H9 (cell line): ENCODE results near the gene DHODH. TPM values are rescaled to one million over a fixed set of nuclear protein-coding genes. Genes with fewer than 3 reads are reported as not detected.

Source experiments
- DNase-seq: peaks from one replicate; pipeline ENCODE4 v3.0.0-alpha.2; 2017
- H2AFZ ChIP-seq: one replicate; pipeline ENCODE4 v1.6.1; 2013; ENCODE audit warnings: mild to moderate bottlenecking, low read length, control low read depth, moderate library complexity
- H2AK5ac ChIP-seq: 2 replicates; pipeline ENCODE4 v1.6.1; 2013; ENCODE audit warnings: low read length, control low read depth, mixed read lengths; ENCODE audit not compliant: insufficient read length
- H2BK120ac ChIP-seq: one replicate; pipeline ENCODE4 v1.6.1; 2013; ENCODE audit warnings: low read depth, mild to moderate bottlenecking, low read length, control low read depth, inconsistent platforms; ENCODE audit not compliant: poor library complexity, severe bottlenecking
- H2BK12ac ChIP-seq: 2 replicates; pipeline ENCODE4 v1.6.1; 2013; ENCODE audit warnings: low read length, control low read depth, mixed read lengths, low read depth; ENCODE audit not compliant: insufficient read length
- H2BK15ac ChIP-seq: 2 replicates; pipeline ENCODE4 v1.6.1; 2013; ENCODE audit warnings: low read depth, low read length, control low read depth
- H2BK20ac ChIP-seq: one replicate; pipeline ENCODE4 v1.6.1; 2013; ENCODE audit warnings: low read depth, mild to moderate bottlenecking, low read length, control low read depth, inconsistent platforms; ENCODE audit not compliant: poor library complexity, severe bottlenecking
- H2BK5ac ChIP-seq: 2 replicates; pipeline ENCODE4 v1.6.1; 2013; ENCODE audit warnings: low read length, control low read depth, mixed read lengths; ENCODE audit not compliant: insufficient read length
- H3K14ac ChIP-seq: 2 replicates; pipeline ENCODE4 v1.6.1; 2013; ENCODE audit warnings: low read length, control low read depth; ENCODE audit not compliant: insufficient read depth
- H3K18ac ChIP-seq: 2 replicates; pipeline ENCODE4 v1.6.1; 2013; ENCODE audit warnings: low read depth, mild to moderate bottlenecking, mixed read lengths, low read length, control low read depth; ENCODE audit not compliant: insufficient read length
- H3K23ac ChIP-seq: 2 replicates; pipeline ENCODE4 v1.6.1; 2013; ENCODE audit warnings: low read length, control low read depth, mixed read lengths, low read depth; ENCODE audit not compliant: insufficient read length
- H3K23me2 ChIP-seq: 2 replicates; pipeline ENCODE4 v1.6.1; 2013; ENCODE audit warnings: low read depth, mild to moderate bottlenecking, mixed read lengths, low read length, control low read depth; ENCODE audit not compliant: insufficient read length, poor library complexity, severe bottlenecking
- H3K27ac ChIP-seq: 2 replicates; pipeline ENCODE4 v1.5.1; 2013; ENCODE audit warnings: low read length, control low read depth, mixed read lengths, low read depth; ENCODE audit not compliant: insufficient read length
- H3K27me3 ChIP-seq: 2 replicates; pipeline ENCODE4 v1.6.1; 2013; ENCODE audit warnings: low read length, control low read depth, inconsistent platforms; ENCODE audit not compliant: insufficient read depth
- H3K4ac ChIP-seq: 2 replicates; pipeline ENCODE4 v1.6.1; 2013; ENCODE audit warnings: low read depth, mild to moderate bottlenecking, control low read depth, inconsistent platforms, low read length, moderate library complexity
- H3K4me1 ChIP-seq: 2 replicates; pipeline ENCODE4 v1.6.1; 2013; ENCODE audit warnings: low read length, control low read depth, inconsistent platforms; ENCODE audit not compliant: insufficient read depth
- H3K4me2 ChIP-seq: 2 replicates; pipeline ENCODE4 v1.6.1; 2013; ENCODE audit warnings: low read length, control low read depth, mixed read lengths; ENCODE audit not compliant: insufficient read length, insufficient read depth
- H3K56ac ChIP-seq: 2 replicates; pipeline ENCODE4 v1.6.1; 2013; ENCODE audit warnings: low read depth, mild to moderate bottlenecking, mixed read lengths, low read length, control low read depth; ENCODE audit not compliant: insufficient read length
- H3K79me1 ChIP-seq: 2 replicates; pipeline ENCODE4 v1.6.1; 2013; ENCODE audit warnings: low read depth, mild to moderate bottlenecking, moderate library complexity, low read length, control low read depth, inconsistent platforms; ENCODE audit not compliant: insufficient read depth, poor library complexity, severe bottlenecking
- H3K79me2 ChIP-seq: 2 replicates; pipeline ENCODE4 v1.6.1; 2013; ENCODE audit warnings: low read length, control low read depth, inconsistent platforms; ENCODE audit not compliant: insufficient read depth
- H3K9ac ChIP-seq: 2 replicates; pipeline ENCODE4 v1.6.1; 2013; ENCODE audit warnings: low read length, control low read depth, mixed read lengths; ENCODE audit not compliant: insufficient read length; ENCODE audit errors: extremely low read depth
- H3K9me3 ChIP-seq: one replicate; pipeline ENCODE4 v1.6.1; 2013; ENCODE audit warnings: low read depth, low read length, inconsistent platforms; ENCODE audit not compliant: control insufficient read depth
- H3T11ph ChIP-seq: one replicate; pipeline ENCODE4 v1.6.1; 2013; ENCODE audit warnings: mild to moderate bottlenecking, low read length, control low read depth, inconsistent platforms
- H4K20me1 ChIP-seq: one replicate; pipeline ENCODE4 v1.6.1; 2013; ENCODE audit not compliant: control insufficient read depth, insufficient read length, insufficient read depth
- H4K5ac ChIP-seq: 2 replicates; pipeline ENCODE4 v1.6.1; 2013; ENCODE audit warnings: low read depth, mild to moderate bottlenecking, mixed read lengths, low read length, control low read depth; ENCODE audit not compliant: insufficient read length
- H4K8ac ChIP-seq: replicated peaks from 2 replicates; pipeline ENCODE4 v1.6.1; 2013; ENCODE audit warnings: low read length, control low read depth, mixed read lengths, low read depth; ENCODE audit not compliant: insufficient read length
- H4K91ac ChIP-seq: 2 replicates; pipeline ENCODE4 v1.6.1; 2013; ENCODE audit warnings: low read depth, mild to moderate bottlenecking, moderate library complexity, mixed read lengths, low read length, control low read depth; ENCODE audit not compliant: insufficient read length
- H3K27ac Mint-ChIP-seq, 3 experiments: 2 replicates in 2 of 3; 3 replicates in 1 of 3; pipeline ENCODE4 v1.8.0; 2020 to 2021; ENCODE audit warnings: mixed read lengths in 3 of 3, mild to moderate bottlenecking in 1 of 3, moderate library complexity in 1 of 3
- H3K27me3 Mint-ChIP-seq: 2 replicates; pipeline ENCODE4 v1.8.0; 2021; ENCODE audit warnings: low read depth, mild to moderate bottlenecking, moderate library complexity, mixed read lengths
- H3K36me3 Mint-ChIP-seq, 3 experiments: 2 replicates in 2 of 3; 3 replicates in 1 of 3; pipeline ENCODE4 v1.8.0; 2020 to 2021; ENCODE audit warnings: low read depth in 3 of 3, mixed read lengths in 3 of 3; ENCODE audit not compliant: insufficient read depth in 1 of 3
- H3K4me1 Mint-ChIP-seq, 2 experiments: 2 replicates each; pipeline ENCODE4 v1.8.0; 2020; ENCODE audit warnings: mixed read lengths in 2 of 2
- H3K4me3 Mint-ChIP-seq, 2 experiments: 2 replicates in 1 of 2; 3 replicates in 1 of 2; pipeline ENCODE4 v1.8.0; 2020 to 2021; ENCODE audit warnings: mild to moderate bottlenecking in 2 of 2, mixed read lengths in 2 of 2, moderate library complexity in 1 of 2
- H3K9me3 Mint-ChIP-seq, 2 experiments: 2 replicates in 1 of 2; 3 replicates in 1 of 2; pipeline ENCODE4 v1.8.0; 2020; ENCODE audit warnings: mild to moderate bottlenecking in 2 of 2, mixed read lengths in 2 of 2, moderate library complexity in 1 of 2
- WGBS: extraction: QIAGEN DNeasy Blood & Tissue Kit; methylation state at CpG from one replicate; pipeline ENCODE4 v1.1.7; 2013; ENCODE audit warnings: missing lambda C conversion rate, low lambda C conversion rate, mixed read lengths; ENCODE audit not compliant: insufficient read length; ENCODE audit errors: extremely low coverage; 5-methylcytosine and 5-hydroxymethylcytosine counted together
- total RNA-seq: library from RNA; stranded (reverse); gene quantifications from 2 replicates; pipeline ENCODE4 v1.2.1, GENCODE V29; 2021
- TF ChIP-seq, protein P1 (sequence below): fragments of 200-600 bp; sonication (generic); conservative IDR thresholded peaks from 3 replicates; pipeline ENCODE4 v1.8.0; 2021; ENCODE audit warnings: antibody characterized with exemption, mild to moderate bottlenecking

DHODH gene
- total RNA-seq, 1 experiment from 2014 or later, result 16.4 TPM

DNA sequence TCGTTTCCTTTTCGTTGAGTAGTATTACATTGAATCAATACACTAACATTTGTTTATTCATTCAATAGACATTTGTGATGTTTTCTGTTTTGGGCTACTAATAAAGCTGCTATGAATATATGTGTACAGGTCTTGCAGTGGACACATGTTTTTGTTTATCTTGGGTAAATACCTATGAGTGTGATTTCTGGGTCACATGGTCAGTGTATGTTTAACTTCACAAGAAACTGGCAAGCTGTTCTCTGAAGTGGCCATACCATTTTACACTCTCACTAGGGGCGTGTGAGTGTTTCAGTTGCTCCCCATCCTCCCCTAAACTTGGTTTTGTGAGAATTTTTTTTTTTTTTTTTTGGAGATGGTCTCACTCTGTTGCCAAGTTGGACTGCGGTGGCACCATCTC lies 43.3 kb upstream of the DHODH start:
- Histone ChIP-seq H4K8ac (no peak overlapping the region), H2AFZ (no peak overlapping the region), H3K4ac (no peak overlapping the region), H2BK12ac (no peak overlapping the region), H2BK120ac (no peak overlapping the region), H3K4me1 (no peaks in the 10 kb centered on the region), H2BK15ac (no peak overlapping the region), H4K91ac (no peak overlapping the region), H3K18ac (no peak overlapping the region), H2BK20ac (no peak overlapping the region), H3K14ac (no peak overlapping the region), H3K23ac (no peak overlapping the region), H2BK5ac (no peak overlapping the region), H3K9me3 (no peaks in the 10 kb centered on the region), H4K20me1 (no peaks in the 10 kb centered on the region), H2AK5ac (no peak overlapping the region), H3K79me2 (no peaks in the 10 kb centered on the region), H3K27ac (no peak overlapping the region), H3T11ph (no peak overlapping the region), H3K27me3 (no peaks in the 10 kb centered on the region), H3K9ac (no peak overlapping the region), H3K23me2 (no peaks in the 10 kb centered on the region), H3K56ac (no peak overlapping the region), H4K5ac (no peak overlapping the region), H3K79me1 (no peaks in the 10 kb centered on the region), H3K4me2 (no peak overlapping the region)
- H3K4me3 Mint-ChIP-seq, result no peak overlapping the region
- H3K27ac Mint-ChIP-seq, result no peak overlapping the region
- H3K4me1 Mint-ChIP-seq, result no peaks in the 10 kb centered on the region
- H3K27me3 Mint-ChIP-seq, result no peaks in the 10 kb centered on the region; the same call in 1 of the 2 replicates
- TF ChIP-seq, protein P1, sequence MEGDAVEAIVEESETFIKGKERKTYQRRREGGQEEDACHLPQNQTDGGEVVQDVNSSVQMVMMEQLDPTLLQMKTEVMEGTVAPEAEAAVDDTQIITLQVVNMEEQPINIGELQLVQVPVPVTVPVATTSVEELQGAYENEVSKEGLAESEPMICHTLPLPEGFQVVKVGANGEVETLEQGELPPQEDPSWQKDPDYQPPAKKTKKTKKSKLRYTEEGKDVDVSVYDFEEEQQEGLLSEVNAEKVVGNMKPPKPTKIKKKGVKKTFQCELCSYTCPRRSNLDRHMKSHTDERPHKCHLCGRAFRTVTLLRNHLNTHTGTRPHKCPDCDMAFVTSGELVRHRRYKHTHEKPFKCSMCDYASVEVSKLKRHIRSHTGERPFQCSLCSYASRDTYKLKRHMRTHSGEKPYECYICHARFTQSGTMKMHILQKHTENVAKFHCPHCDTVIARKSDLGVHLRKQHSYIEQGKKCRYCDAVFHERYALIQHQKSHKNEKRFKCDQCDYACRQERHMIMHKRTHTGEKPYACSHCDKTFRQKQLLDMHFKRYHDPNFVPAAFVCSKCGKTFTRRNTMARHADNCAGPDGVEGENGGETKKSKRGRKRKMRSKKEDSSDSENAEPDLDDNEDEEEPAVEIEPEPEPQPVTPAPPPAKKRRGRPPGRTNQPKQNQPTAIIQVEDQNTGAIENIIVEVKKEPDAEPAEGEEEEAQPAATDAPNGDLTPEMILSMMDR, result no peak
- no peaks in the 10 kb centered on the region for H3K9me3 Mint-ChIP-seq
- H3K36me3 Mint-ChIP-seq, result no peaks in the 10 kb centered on the region
- no CpG with 5 or more reads among the region's 4 CpGs for WGBS
- DNase-seq, result no peak
